ENCODE results near the gene C4orf50. TPM values are rescaled to one million over a fixed set of nuclear protein-coding genes. Genes with fewer than 3 reads are reported as not detected.

Gene C4orf50
- total RNA-seq, 8 experiments from 2014 or later = 0.09 to 1.2 (median 0.39) TPM

DNA sequence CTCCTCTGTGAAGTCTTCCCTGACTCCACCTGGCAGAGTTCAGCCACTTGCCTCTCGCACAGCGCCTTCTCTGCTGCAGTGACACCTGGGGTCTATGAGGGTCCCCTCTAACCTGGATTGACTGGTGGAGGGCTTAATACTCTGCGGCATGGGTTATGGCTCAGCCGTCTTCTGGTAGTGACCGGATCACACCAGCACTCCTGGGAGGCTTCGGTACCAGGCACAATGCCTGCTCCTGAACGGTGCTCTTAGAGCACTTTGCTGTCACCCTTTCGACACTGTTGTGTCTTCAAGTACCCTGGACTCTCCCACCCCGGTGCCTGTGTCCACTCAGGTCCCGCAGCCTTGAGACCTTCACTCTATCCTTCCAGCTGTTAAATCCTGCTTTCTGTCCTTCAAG is 50.0 kb downstream of the C4orf50 start:
- H3K27ac ChIP-seq = no peak overlapping the region
- H3K4me1 ChIP-seq (replicated peaks in 1 of 2) = peaks cover 3 to 4% of the 10 kb centered on the region in 2 donors
- no peak for ATAC-seq (replicated peaks in 6 of 8)
- in situ Hi-C loops (cut with MboI; ENCODE audit: low pct_unique_long_range_greater_than_20kb in 2 of 9, low sequenced_read_pairs in 9 of 9, unreplicated experiment in 9 of 9) = no loop called here
- H3K4me3 ChIP-seq = no peak overlapping the region
- WGBS, 10 experiments = 25 to 88% (median 88%) methylated on average over 2 to 7 of the region's 10 CpGs; no CpG with 5 or more reads in 7 of the 10 experiments

DNA sequence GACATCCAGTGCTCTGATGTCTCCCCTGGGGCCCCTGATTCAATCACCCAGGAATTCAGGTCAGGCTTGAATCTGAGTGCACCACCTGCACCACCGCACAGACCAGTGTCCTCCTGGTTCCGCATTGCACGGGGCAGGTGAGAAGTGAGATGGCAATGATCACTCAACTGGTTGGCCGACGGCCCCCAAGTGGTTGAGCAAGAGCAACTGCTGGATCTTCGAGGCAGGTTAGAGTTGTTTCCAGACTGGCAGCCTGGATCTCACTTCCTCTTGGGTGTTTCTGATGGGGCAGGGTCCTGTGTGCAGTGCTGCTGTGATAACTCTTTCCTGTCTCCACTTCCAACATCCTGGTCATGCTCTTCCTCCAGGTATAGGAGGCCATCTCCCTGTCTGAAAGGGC is 50.4 kb downstream of the C4orf50 start:
- no peak for ATAC-seq (replicated peaks in 6 of 8)
- H3K27ac ChIP-seq = no peak overlapping the region
- peaks cover 3 to 4% of the 10 kb centered on the region in 2 donors for H3K4me1 ChIP-seq (replicated peaks in 1 of 2)
- in situ Hi-C loops (cut with MboI; ENCODE audit: low pct_unique_long_range_greater_than_20kb in 2 of 9, low sequenced_read_pairs in 9 of 9, unreplicated experiment in 9 of 9) = no loop called here
- no peak overlapping the region for H3K4me3 ChIP-seq
- 0 to 80% (median 60%) methylated on average over 1 to 6 of the region's 6 CpGs; no CpG with 5 or more reads in 5 of the 10 experiments for WGBS, 10 experiments

DNA sequence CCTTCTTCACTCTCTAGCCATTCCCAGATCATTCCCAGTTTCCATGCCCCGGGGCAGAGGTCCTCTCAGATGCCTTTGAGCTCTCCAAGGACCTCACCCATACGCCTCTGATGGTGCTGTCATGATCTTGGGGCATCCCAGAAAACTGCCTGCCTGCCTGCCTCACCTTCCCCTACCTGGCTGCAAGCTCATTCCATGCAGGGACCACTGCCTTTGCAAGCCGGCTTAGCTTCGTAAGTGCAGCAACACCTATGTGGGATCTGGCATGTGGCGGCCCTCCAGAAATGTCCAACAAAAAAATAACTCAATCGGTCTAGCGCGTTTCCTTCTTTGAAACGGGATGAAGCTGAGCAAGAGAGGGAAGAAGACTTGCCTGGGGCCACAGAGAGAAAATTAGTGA is 53.0 kb downstream of the C4orf50 start:
- in situ Hi-C loops (cut with MboI; ENCODE audit: low pct_unique_long_range_greater_than_20kb in 2 of 9, low sequenced_read_pairs in 9 of 9, unreplicated experiment in 9 of 9) = no loop called here
- WGBS, 10 experiments = 60 to 100% (median 83%) methylated on average over 1 to 7 of the region's 9 CpGs; no CpG with 5 or more reads in 4 of the 10 experiments
- Histone ChIP-seq H3K27ac (no peak overlapping the region), H3K4me3 (no peak overlapping the region), H3K4me1 (replicated peaks in 1 of 2) (peaks cover 0 to 3% of the 10 kb centered on the region in 2 donors)
- no peak for ATAC-seq (replicated peaks in 6 of 8)

DNA sequence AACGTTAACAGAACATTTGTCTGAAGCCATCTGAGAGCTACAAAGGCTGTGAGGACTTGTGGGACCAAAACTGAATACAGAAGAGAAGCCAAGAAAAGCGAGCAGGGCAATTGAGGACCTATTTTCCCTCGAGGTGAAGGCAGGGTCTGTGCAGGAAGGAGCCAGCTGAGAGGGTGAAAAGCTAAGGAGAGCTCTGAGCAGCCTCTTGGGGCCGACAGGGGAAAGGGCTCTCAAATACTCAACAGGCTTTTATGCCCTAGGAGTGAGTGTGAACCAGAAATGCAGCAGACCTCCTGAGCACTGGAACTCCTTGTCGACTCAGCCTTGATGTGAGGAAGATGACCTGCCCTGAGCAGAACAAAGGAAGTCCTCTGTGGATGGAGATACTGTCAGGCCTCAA is 54.2 kb downstream of the C4orf50 start:
- Histone ChIP-seq H3K4me3 (no peak overlapping the region), H3K27ac (no peak overlapping the region), H3K4me1 (replicated peaks in 1 of 2) (peaks cover 7 to 15% of the 10 kb centered on the region in 2 donors)
- WGBS, 10 experiments = 9 to 51% (median 35%) methylated on average over 1 to 4 of the region's 5 CpGs; no CpG with 5 or more reads in 3 of the 10 experiments
- peak in 1 of 8 experiments; percentile 23 for ATAC-seq (replicated peaks in 6 of 8)
- in situ Hi-C loops (cut with MboI; ENCODE audit: low pct_unique_long_range_greater_than_20kb in 2 of 9, low sequenced_read_pairs in 9 of 9, unreplicated experiment in 9 of 9) = no loop called here

DNA sequence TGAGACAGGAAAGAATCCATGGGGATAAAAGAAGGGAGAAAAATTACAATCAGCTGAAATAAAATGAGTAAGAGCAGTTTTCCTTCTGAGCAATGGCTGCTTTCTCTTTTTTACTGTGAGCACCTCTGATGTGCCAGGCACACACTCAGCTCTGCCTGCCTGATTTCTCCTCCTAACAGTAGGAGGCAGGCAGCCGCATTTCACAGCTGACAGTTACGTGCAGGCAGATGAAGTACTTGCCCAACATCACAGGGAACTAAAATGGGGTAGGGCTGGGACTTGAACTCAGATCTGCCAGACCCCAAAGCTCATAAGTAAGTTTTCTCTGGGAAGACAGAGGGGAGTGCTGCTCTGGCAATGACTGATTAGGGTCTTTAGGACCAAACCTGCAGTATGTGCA is 54.6 kb downstream of the C4orf50 start:
- 6 to 44% (median 20%) methylated on average over 1 to 2 of the region's 2 CpGs; no CpG with 5 or more reads in 5 of the 10 experiments for WGBS, 10 experiments
- H3K4me3 ChIP-seq = no peak overlapping the region
- ATAC-seq (replicated peaks in 6 of 8) = peak in 2 of 8 experiments; percentile 21 to 36
- in situ Hi-C loops (cut with MboI; ENCODE audit: low pct_unique_long_range_greater_than_20kb in 2 of 9, low sequenced_read_pairs in 9 of 9, unreplicated experiment in 9 of 9) = no loop called here
- H3K27ac ChIP-seq = no peak overlapping the region
- peaks cover 11 to 19% of the 10 kb centered on the region in 2 donors for H3K4me1 ChIP-seq (replicated peaks in 1 of 2)

DNA sequence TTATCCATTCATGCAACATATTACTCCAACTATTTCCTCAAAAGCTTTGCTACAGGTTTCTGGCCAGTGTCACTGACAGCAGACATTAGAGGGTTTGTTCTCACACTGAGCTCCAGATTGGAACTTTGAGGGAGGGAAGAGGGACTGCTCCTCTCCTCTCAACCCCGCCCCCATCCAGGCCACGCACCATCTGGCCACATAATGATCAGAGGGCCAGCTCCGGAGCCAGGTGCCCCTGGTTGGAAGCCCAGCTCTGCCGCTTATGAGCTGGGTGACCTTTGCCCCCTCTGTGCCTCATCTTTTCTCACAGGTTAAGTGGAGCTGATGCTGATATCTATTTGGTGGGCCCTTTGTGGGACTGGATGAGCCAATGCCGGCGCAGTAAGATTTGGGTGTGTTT is 55.8 kb downstream of the C4orf50 start:
- ATAC-seq (replicated peaks in 6 of 8) = no peak
- Histone ChIP-seq H3K4me1 (replicated peaks in 1 of 2) (peaks cover 15 to 22% of the 10 kb centered on the region in 2 donors), H3K27ac (no peak overlapping the region), H3K4me3 (no peak overlapping the region)
- 0 to 100% (median 63%) methylated on average over 1 to 3 of the region's 6 CpGs; no CpG with 5 or more reads in 4 of the 10 experiments for WGBS, 10 experiments
- in situ Hi-C loops (cut with MboI; ENCODE audit: low pct_unique_long_range_greater_than_20kb in 2 of 9, low sequenced_read_pairs in 9 of 9, unreplicated experiment in 9 of 9) = no loop called here

DNA sequence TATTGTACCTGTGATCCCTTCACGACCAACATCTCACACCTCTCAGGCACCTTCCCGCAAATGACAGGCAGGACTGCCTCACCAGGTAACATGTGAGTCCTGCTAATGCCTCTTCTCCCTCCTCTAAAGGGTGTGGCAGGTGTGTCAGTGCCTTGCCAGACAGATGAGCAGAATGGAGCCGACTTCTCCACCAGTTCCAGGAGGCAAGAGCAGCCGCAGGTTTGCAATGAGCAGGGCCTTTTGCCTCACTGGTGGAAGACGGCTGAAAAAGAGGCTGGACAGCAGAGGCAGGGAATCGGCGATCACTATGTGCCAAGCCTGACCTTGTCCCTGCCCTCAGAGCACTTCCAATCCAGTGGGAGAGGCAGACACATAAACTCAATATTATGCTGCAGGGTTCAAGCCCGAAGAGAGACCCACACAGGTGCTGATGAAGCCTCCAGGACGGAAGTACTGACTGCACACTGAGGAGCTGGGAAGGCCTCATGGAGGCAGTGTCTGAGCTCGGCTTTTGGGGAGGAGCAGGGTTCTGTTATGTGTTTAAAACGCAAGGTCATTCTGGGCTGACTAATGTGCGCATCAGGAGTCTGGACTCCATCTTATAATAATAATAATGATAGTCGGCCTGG is 57.9 kb downstream of the C4orf50 start:
- no peak for ATAC-seq (replicated peaks in 6 of 8)
- in situ Hi-C loops (cut with MboI; ENCODE audit: low pct_unique_long_range_greater_than_20kb in 2 of 9, low sequenced_read_pairs in 9 of 9, unreplicated experiment in 9 of 9) = no loop called here
- WGBS, 10 experiments = 0 to 100% (median 89%) methylated on average over 1 to 7 of the region's 13 CpGs; no CpG with 5 or more reads in 2 of the 10 experiments

DNA sequence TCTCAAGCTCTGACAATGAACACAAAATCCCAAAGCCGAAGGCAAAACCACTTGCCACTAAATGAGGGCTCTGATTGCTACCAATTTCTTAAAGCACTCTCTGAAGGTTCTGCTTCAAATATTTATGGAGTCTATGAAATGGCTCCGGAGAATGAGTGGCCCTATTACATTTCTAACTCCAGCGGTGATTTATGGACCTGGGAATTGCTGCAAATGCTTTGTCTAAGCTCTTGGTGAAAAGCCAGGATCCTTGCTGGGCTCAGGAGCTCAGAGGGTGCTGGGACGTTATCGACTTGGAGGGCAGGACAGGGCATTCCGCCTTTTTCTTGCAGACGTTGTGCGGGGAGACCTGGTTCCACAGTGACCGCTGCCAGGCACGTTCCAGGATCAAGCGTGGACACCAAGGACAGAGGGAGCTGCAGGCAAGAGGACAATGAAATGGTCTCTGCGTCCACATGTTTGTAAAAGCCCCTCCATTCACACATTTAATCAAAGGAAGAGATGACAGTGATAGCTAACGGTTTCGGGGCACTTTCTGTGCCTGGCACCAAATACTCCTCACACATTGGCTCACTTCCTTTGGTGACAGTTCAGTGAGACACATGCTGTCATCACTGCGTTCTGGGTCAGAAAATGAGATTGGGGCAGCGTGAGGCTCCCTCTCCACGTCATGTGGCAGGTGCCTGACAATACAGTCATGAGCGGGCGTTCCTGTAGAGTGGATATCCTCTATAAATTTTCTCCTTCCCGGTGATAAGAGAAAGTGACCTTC is 58.8 kb downstream of the C4orf50 start:
- Histone ChIP-seq H3K4me1 (replicated peaks in 1 of 2) (peaks cover 43 to 51% of the 10 kb centered on the region in 2 donors), H3K27ac (peak overlapping the region in 1 of 2 donors; percentile 66), H3K4me3 (no peak overlapping the region)
- in situ Hi-C loops (cut with MboI; ENCODE audit: low pct_unique_long_range_greater_than_20kb in 2 of 9, low sequenced_read_pairs in 9 of 9, unreplicated experiment in 9 of 9) = no loop called here
- 0 to 92% (median 62%) methylated on average over 2 to 13 of the region's 20 CpGs; no CpG with 5 or more reads in 1 of the 10 experiments for WGBS, 10 experiments
- peak in 1 of 8 experiments; percentile 1 for ATAC-seq (replicated peaks in 6 of 8)

More for the DNA sequence above, 57.9 kb downstream of the C4orf50 start:
- Histone ChIP-seq H3K4me1 (replicated peaks in 1 of 2) (peaks cover 33 to 41% of the 10 kb centered on the region in 2 donors), H3K4me3 (no peak overlapping the region), H3K27ac (no peak overlapping the region)

DNA sequence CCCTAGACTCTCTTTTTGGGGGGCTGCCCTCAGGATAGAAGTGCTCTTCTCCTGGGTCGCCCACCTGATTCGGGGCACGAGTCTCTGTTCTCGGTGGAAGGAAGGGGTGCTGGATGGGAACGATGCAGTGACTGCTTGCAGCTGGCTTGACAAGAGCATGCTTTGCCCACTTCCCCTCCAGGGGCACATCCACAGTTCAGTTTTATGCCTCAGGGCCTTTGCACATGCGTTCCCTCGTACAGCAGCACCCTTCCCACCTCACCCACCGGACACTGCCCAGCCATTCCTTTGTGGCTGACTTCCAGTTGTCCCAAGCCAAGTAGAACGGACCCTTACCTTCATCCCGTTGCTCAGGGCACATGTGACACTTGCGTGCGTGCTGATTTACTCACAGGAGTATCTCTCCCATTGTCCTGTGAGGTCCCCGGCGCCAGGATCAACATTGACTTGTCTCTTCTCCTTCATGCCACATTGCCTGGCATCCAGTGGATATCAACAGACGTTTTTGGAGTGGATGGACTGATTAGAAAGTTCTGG is 60.0 kb downstream of the C4orf50 start:
- Histone ChIP-seq H3K27ac (no peak overlapping the region), H3K4me1 (replicated peaks in 1 of 2) (peaks cover 54 to 62% of the 10 kb centered on the region in 2 donors), H3K4me3 (no peak overlapping the region)
- WGBS, 10 experiments = 0 to 93% (median 75%) methylated on average over 1 to 8 of the region's 15 CpGs
- in situ Hi-C loops (cut with MboI; ENCODE audit: low pct_unique_long_range_greater_than_20kb in 2 of 9, low sequenced_read_pairs in 9 of 9, unreplicated experiment in 9 of 9) = no loop called here
- no peak for ATAC-seq (replicated peaks in 6 of 8)

DNA sequence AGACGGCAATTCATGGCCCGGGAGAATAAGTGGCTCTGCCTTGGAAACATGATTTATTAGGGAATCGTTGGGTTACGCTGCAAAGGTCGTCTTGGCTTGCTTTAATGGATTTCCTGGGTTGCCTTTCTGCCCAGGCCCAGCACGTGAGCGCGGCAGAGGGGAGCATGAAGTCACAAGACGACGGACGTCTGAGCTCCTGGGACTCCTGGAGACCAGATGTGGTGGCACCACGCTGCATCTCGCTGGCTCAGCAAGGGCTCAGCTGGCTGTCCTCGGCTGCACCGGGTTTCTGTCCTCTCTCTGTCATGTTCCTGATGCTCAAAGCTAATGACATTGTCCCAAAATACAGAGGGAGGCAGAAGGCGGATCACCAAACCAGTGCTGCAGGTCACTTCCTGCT is 61.2 kb downstream of the C4orf50 start:
- peaks cover 55 to 62% of the 10 kb centered on the region in 2 donors for H3K4me1 ChIP-seq (replicated peaks in 1 of 2)
- peak in 6 of 8 experiments; percentile 18 to 57 (median 50) for ATAC-seq (replicated peaks in 6 of 8)
- WGBS, 10 experiments = 10 to 88% (median 23%) methylated on average over 1 to 5 of the region's 16 CpGs; no CpG with 5 or more reads in 4 of the 10 experiments
- in situ Hi-C loops (cut with MboI; ENCODE audit: low pct_unique_long_range_greater_than_20kb in 2 of 9, low sequenced_read_pairs in 9 of 9, unreplicated experiment in 9 of 9) = no loop called here
- peak overlapping the region; percentile 76 to 86 for H3K27ac ChIP-seq
- no peak overlapping the region for H3K4me3 ChIP-seq

DNA sequence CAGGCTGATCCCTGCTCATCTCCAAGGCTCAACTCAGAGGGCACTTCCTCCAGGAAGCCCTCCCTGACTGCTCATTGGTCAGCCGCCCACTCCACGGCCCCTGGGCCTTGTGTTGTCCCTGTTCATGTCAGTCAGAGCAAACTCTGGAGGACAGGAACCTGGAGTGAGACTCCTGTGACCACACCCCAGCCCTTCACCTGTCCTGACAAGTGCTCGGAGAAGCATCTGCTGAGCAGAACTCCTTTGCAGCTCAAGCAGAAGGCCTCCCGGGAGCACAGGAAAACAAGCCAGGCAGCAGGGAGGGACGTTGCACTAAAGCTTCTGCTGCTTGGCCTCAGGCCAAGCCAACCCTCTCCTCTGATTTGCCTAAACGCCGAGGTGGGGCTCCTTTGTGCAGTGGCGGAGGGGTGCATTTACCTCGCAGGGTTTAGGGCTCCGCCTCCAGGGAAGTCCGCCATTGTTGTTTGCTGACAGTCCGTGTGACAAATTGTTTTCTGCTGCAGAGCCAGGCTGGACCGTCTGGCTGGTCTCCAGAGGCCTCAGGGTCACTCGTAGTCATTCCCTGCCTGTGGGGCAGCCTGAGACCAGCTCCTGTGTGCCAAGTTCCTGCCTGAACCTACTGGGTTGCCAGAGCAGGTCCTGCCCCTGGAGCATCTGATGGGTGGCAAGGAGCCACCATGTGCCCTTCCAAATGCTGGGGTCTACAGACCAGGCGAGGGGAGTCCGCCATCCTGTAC is 61.8 kb downstream of the C4orf50 start:
- Histone ChIP-seq H3K4me3 (no peak overlapping the region), H3K27ac (peak overlapping the region; percentile 78 to 86), H3K4me1 (replicated peaks in 1 of 2) (peaks cover 55 to 62% of the 10 kb centered on the region in 2 donors)
- WGBS, 10 experiments = 0 to 80% (median 17%) methylated on average over 1 to 14 of the region's 16 CpGs; no CpG with 5 or more reads in 3 of the 10 experiments
- ATAC-seq (replicated peaks in 6 of 8) = peak; percentile 80 to 93 (median 84)
- in situ Hi-C loops (cut with MboI; ENCODE audit: low pct_unique_long_range_greater_than_20kb in 2 of 9, low sequenced_read_pairs in 9 of 9, unreplicated experiment in 9 of 9) = no loop called here

DNA sequence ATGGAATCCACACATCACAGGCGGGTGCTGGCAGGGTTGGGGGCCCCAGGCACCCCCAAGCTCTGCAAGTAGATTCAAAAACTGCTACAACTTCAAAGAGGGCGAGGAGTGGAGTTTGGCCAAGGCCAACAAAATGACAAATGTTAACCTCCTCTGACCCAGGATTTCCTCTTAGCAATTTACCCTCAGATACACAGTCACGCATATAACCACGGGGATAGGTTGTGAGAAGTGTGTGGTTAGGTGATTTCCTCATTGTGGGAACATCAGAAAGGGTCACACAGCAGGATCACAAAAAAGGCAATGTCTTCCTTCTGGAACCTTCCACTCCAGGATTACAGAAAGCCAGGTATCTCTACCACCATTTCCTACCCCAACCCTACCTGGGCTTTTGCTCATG is 62.4 kb downstream of the C4orf50 start:
- Histone ChIP-seq H3K4me3 (no peak overlapping the region), H3K27ac (peak overlapping the region; percentile 78 to 86), H3K4me1 (replicated peaks in 1 of 2) (peaks cover 55 to 62% of the 10 kb centered on the region in 2 donors)
- 39 to 47% methylated on average over 3 to 4 of the region's 4 CpGs; no CpG with 5 or more reads in 8 of the 10 experiments for WGBS, 10 experiments
- no peak for ATAC-seq (replicated peaks in 6 of 8)
- in situ Hi-C loops (cut with MboI; ENCODE audit: low pct_unique_long_range_greater_than_20kb in 2 of 9, low sequenced_read_pairs in 9 of 9, unreplicated experiment in 9 of 9) = no loop called here

Measured in motor neuron (in vitro differentiated cells).